CD14-positive monocyte (primary cell): Measurements from ENCODE around the gene GADD45GIP1. TPM values are rescaled to one million over a fixed set of nuclear protein-coding genes. Genes with fewer than 3 reads are reported as not detected.
A peak's percentile ranks its signal among the peaks of the same experiment; 100 is the strongest.

Source experiments
- DNase-seq, 3 donors: peaks; one replicate each; pipeline ENCODE4 v3.0.0-alpha.2; 2011 to 2022
- H2AFZ ChIP-seq: 2 replicates; pipeline ENCODE4 v1.6.0; 2012; ENCODE audit warnings: mild to moderate bottlenecking, low read depth, low read length, inconsistent platforms; ENCODE audit not compliant: insufficient read depth, poor library complexity, severe bottlenecking
- H3K27ac ChIP-seq, 2 donors: 1 replicate in 1 of 2; 2 replicates in 1 of 2; pipeline ENCODE4 v1.5.1; 2012 to 2013; ENCODE audit warnings: low read length in 2 of 2, control low read depth in 1 of 2, inconsistent platforms in 1 of 2, low read depth in 1 of 2, mild to moderate bottlenecking in 1 of 2
- H3K27me3 ChIP-seq, 2 donors: one replicate each; pipeline versions ENCODE4 v1.6.0 to v1.6.1; 2011 to 2013; ENCODE audit warnings: low read length in 2 of 2; ENCODE audit not compliant: control insufficient read depth in 2 of 2, insufficient read depth in 2 of 2
- H3K36me3 ChIP-seq, 2 donors: replicated peaks in 1 of 2; 1 replicate in 1 of 2; 2 replicates in 1 of 2; pipeline versions ENCODE4 v1.5.1 to v1.6.1; 2012 to 2013; ENCODE audit warnings: low read length in 2 of 2, control low read depth in 1 of 2, inconsistent platforms in 1 of 2, mild to moderate bottlenecking in 1 of 2; ENCODE audit not compliant: insufficient read depth in 2 of 2, control insufficient read depth in 1 of 2
- H3K4me1 ChIP-seq, 2 donors: 1 replicate in 1 of 2; 2 replicates in 1 of 2; pipeline versions ENCODE4 v1.5.1 to v1.6.1; 2012 to 2013; ENCODE audit warnings: low read length in 2 of 2, control low read depth in 1 of 2, inconsistent platforms in 1 of 2, mild to moderate bottlenecking in 1 of 2, moderate library complexity in 1 of 2; ENCODE audit not compliant: insufficient read depth in 2 of 2, control insufficient read depth in 1 of 2
- H3K4me2 ChIP-seq: replicated peaks from 2 replicates; pipeline ENCODE3; 2012; ENCODE audit warnings: low read length, moderate library complexity, mild to moderate bottlenecking; ENCODE audit not compliant: poor library complexity, severe bottlenecking; ENCODE audit errors: extremely low read depth
- H3K4me3 ChIP-seq, 3 experiments: fragments of 200-600 bp in 1 of 3; sonication (generic) in 1 of 3; replicated peaks in 1 of 3; 1 replicate in 2 of 3; 2 replicates in 1 of 3; pipeline ENCODE4 v1.5.1; 2011 to 2013; ENCODE audit warnings: low read length in 3 of 3, mild to moderate bottlenecking in 3 of 3, control low read depth in 2 of 3, low read depth in 2 of 3, inconsistent platforms in 1 of 3, moderate library complexity in 1 of 3
- H3K79me2 ChIP-seq: 2 replicates; pipeline ENCODE4 v1.6.0; 2012; ENCODE audit warnings: mild to moderate bottlenecking, control low read depth, inconsistent platforms, low read length, moderate library complexity; ENCODE audit not compliant: insufficient read depth
- H3K9ac ChIP-seq: 2 replicates; pipeline ENCODE4 v1.6.0; 2017; ENCODE audit warnings: low read length, mild to moderate bottlenecking; ENCODE audit not compliant: insufficient read depth, poor library complexity, severe bottlenecking
- H3K9me3 ChIP-seq, 2 donors: replicated peaks in 1 of 2; 1 replicate in 1 of 2; 2 replicates in 1 of 2; pipeline versions ENCODE4 v1.5.1 to v1.6.1; 2012 to 2013; ENCODE audit warnings: low read length in 2 of 2, control low read depth in 1 of 2; ENCODE audit not compliant: control insufficient read depth in 1 of 2, insufficient read depth in 1 of 2
- H4K20me1 ChIP-seq: 2 replicates; pipeline ENCODE4 v1.6.0; 2012; ENCODE audit warnings: mild to moderate bottlenecking, low read length, control low read depth, moderate library complexity; ENCODE audit not compliant: insufficient read depth
- H3K27ac Mint-ChIP-seq, 7 donors: one replicate each; pipeline ENCODE4 v1.8.0; 2020; ENCODE audit warnings: mild to moderate bottlenecking in 7 of 7, mixed read lengths in 7 of 7, moderate library complexity in 6 of 7, inconsistent platforms in 2 of 7
- H3K27me3 Mint-ChIP-seq, 3 donors: one replicate each; pipeline ENCODE4 v1.8.0; 2021 to 2022; ENCODE audit warnings: low read depth in 3 of 3, mild to moderate bottlenecking in 3 of 3, mixed read lengths in 3 of 3, moderate library complexity in 3 of 3, inconsistent platforms in 1 of 3
- H3K36me3 Mint-ChIP-seq, 2 donors: one replicate each; pipeline ENCODE4 v1.8.0; 2020; ENCODE audit warnings: mixed read lengths in 2 of 2, inconsistent platforms in 1 of 2, mild to moderate bottlenecking in 1 of 2
- H3K4me1 Mint-ChIP-seq: one replicate; pipeline ENCODE4 v1.8.0; 2020; ENCODE audit warnings: mild to moderate bottlenecking, mixed read lengths
- H3K4me3 Mint-ChIP-seq, 2 donors: one replicate each; pipeline ENCODE4 v1.8.0; 2020; ENCODE audit warnings: mild to moderate bottlenecking in 2 of 2, mixed read lengths in 2 of 2, moderate library complexity in 1 of 2
- H3K9me3 Mint-ChIP-seq, 7 donors: one replicate each; pipeline ENCODE4 v1.8.0; 2020 to 2022; ENCODE audit warnings: mixed read lengths in 7 of 7, mild to moderate bottlenecking in 6 of 7, moderate library complexity in 6 of 7, inconsistent platforms in 2 of 7
- WGBS: methylation state at CpG from one replicate; pipeline ENCODE4 v1.1.5; 2013; ENCODE audit warnings: missing lambda C conversion rate; ENCODE audit not compliant: insufficient coverage; 5-methylcytosine and 5-hydroxymethylcytosine counted together
- intact Hi-C, 2 donors: fragments of 100-400 bp; cut with micrococcal nuclease; formaldehyde crosslinking; loops; one replicate each; pipeline versions ENCODE4 v1.15.0 to v1.15.1; 2023
- polyA plus RNA-seq, 3 donors: library from polyadenylated mRNA; depleted of rRNA in 1 of 3; unstranded in 2 of 3; stranded (reverse) in 1 of 3; fragments of 300-500 nt in 2 of 3; fragments of >200 nt in 1 of 3; fragmentation: Illumina TruSeq in 2 of 3; gene quantifications; 1 replicate in 2 of 3; 2 replicates in 1 of 3; pipeline ENCODE4 v1.2.3, GENCODE V29; 2012 to 2021
- TF ChIP-seq, protein P1 (sequence below): fragments of 200-600 bp; IDR thresholded peaks from one replicate; pipeline ENCODE4 v1.8.0; 2022; ENCODE audit warnings: antibody characterized with exemption, mild to moderate bottlenecking

The GADD45GIP1 gene
- polyA plus RNA-seq, 3 donors: 8.3 to 42.4 (median 31.6) TPM

- H3K9me3 Mint-ChIP-seq: peaks cover 0 to 2% (median 0%) of the 10 kb centered on the region in 7 donors
- H3K79me2 ChIP-seq: no peaks in the 10 kb centered on the region
- H3K27ac Mint-ChIP-seq: peak overlapping the region; percentile 88 to 96 (median 94)
- peak overlapping the region; percentile 74 to 83 for H3K4me3 Mint-ChIP-seq
- H2AFZ ChIP-seq: peak overlapping the region; percentile 87
- 10% methylated on average over 2 of the region's 12 CpGs for WGBS
- peaks cover 35% of the 10 kb centered on the region for H3K4me1 Mint-ChIP-seq
- intact Hi-C loops: no loop called here
- peaks cover 0 to 3% (median 3%) of the 10 kb centered on the region in 3 donors for H3K27me3 Mint-ChIP-seq
- H3K27ac ChIP-seq: peak overlapping the region; percentile 45 to 83
- peak; percentile 50 to 59 (median 53) for DNase-seq
- no peaks in the 10 kb centered on the region for H3K27me3 ChIP-seq
- peaks cover 2 to 3% of the 10 kb centered on the region in 2 donors for H3K36me3 Mint-ChIP-seq
- TF ChIP-seq, protein P1, sequence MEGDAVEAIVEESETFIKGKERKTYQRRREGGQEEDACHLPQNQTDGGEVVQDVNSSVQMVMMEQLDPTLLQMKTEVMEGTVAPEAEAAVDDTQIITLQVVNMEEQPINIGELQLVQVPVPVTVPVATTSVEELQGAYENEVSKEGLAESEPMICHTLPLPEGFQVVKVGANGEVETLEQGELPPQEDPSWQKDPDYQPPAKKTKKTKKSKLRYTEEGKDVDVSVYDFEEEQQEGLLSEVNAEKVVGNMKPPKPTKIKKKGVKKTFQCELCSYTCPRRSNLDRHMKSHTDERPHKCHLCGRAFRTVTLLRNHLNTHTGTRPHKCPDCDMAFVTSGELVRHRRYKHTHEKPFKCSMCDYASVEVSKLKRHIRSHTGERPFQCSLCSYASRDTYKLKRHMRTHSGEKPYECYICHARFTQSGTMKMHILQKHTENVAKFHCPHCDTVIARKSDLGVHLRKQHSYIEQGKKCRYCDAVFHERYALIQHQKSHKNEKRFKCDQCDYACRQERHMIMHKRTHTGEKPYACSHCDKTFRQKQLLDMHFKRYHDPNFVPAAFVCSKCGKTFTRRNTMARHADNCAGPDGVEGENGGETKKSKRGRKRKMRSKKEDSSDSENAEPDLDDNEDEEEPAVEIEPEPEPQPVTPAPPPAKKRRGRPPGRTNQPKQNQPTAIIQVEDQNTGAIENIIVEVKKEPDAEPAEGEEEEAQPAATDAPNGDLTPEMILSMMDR: no peak
- H3K4me3 ChIP-seq: peak overlapping the region in 1 of 3 experiments; percentile 58
- no peaks in the 10 kb centered on the region for H4K20me1 ChIP-seq
- H3K4me2 ChIP-seq: peak overlapping the region; percentile 70
- peaks cover 32 to 36% of the 10 kb centered on the region in 2 donors for H3K4me1 ChIP-seq
- H3K36me3 ChIP-seq: no peaks in the 10 kb centered on the region
- H3K9me3 ChIP-seq: no peaks in the 10 kb centered on the region
- H3K9ac ChIP-seq: peak overlapping the region; percentile 32
These were observed 43.0 kb downstream of the GADD45GIP1 start for GRCh38 chr19:12913851-12914690.

GRCh38 chr19:12913011-12913561 lies 43.9 kb downstream of the GADD45GIP1 start:
- H3K4me2 ChIP-seq: peak overlapping the region; percentile 70
- Mint-ChIP-seq H3K4me3 (peak overlapping the region; percentile 74 to 83), H3K27me3 (peaks cover 0 to 3% (median 3%) of the 10 kb centered on the region in 3 donors), H3K27ac (peak overlapping the region in 6 of 7 donors; percentile 83 to 96 (median 91)), H3K36me3 (peaks cover 2 to 3% of the 10 kb centered on the region in 2 donors), H3K4me1 (peaks cover 28% of the 10 kb centered on the region), H3K9me3 (no peaks in the 10 kb centered on the region)
- no peaks in the 10 kb centered on the region for H4K20me1 ChIP-seq
- WGBS: 9% methylated on average over 19 of the region's 22 CpGs
- H3K27me3 ChIP-seq: no peaks in the 10 kb centered on the region
- H3K79me2 ChIP-seq: no peaks in the 10 kb centered on the region
- intact Hi-C loops: no loop called here
- peak overlapping the region; percentile 16 for H3K9ac ChIP-seq
- H3K4me1 ChIP-seq: peaks cover 27% of the 10 kb centered on the region in 2 donors
- TF ChIP-seq, protein P1: no peak
- no peaks in the 10 kb centered on the region for H3K9me3 ChIP-seq
- peak overlapping the region in 1 of 3 experiments; percentile 58 for H3K4me3 ChIP-seq
- H3K27ac ChIP-seq: peak overlapping the region; percentile 3 to 83
- H2AFZ ChIP-seq: peak overlapping the region; percentile 87
- no peak for DNase-seq
- H3K36me3 ChIP-seq: no peaks in the 10 kb centered on the region
